Measurements from ENCODE around the gene TOX2. TPM values are rescaled to one million over a fixed set of nuclear protein-coding genes. Genes with fewer than 3 reads are reported as not detected.

TOX2 gene
- total and polyA plus RNA-seq, 2 of the 8 experiments (the other 6 are each of a cell fraction or from before 2014, with no cell fraction given) = 1.8 to 3.4 TPM

DNA sequence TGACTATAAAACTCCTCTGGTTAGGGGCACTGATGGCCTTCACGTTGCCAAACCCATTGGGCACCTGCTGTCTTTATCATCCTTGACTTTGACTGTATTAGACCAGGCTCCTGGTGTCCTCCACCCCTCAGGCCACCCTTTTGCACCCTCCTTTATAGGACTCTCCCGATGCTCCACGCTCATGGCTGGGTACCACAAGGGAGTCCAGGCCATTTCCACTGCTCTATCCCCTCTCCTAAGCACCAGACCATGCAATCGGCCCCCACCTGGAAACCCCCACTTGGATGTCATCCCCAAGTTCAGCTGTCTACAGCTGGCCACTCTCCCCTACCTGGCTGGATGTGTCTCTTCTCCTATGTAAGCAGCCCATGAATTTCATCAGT, 115.2 kb downstream of the TOX2 start:
- Histone ChIP-seq H3K9me3 (ENCODE audit: insufficient read depth in 2 of 2, low read depth in 1 of 2, low read length in 1 of 2) (no peaks in the 10 kb centered on the region), H2AFZ (ENCODE audit: low read length) (no peak overlapping the region), H3K4ac (replicated peaks; ENCODE audit: insufficient read length, low read depth, low read length) (no peak overlapping the region), H4K91ac (replicated peaks; ENCODE audit: insufficient read length, low read length) (no peak overlapping the region), H3K56ac (replicated peaks; ENCODE audit: insufficient read length, low read depth, low read length) (no peak overlapping the region), H2BK120ac (replicated peaks; ENCODE audit: low read depth, low read length) (no peak overlapping the region), H2BK5ac (ENCODE audit: low read depth, low read length) (no peak overlapping the region), H2BK15ac (ENCODE audit: low read length) (no peak overlapping the region), H3K27me3 (replicated peaks in 1 of 4; ENCODE audit: control insufficient read depth in 3 of 4, extremely low read depth in 1 of 4, insufficient read depth in 3 of 4, low read length in 3 of 4) (no peaks in the 10 kb centered on the region), H3K9ac (replicated peaks in 1 of 4; ENCODE audit: extremely low read depth in 1 of 4, low read depth in 3 of 4, low read length in 3 of 4) (no peak overlapping the region), H3K79me2 (ENCODE audit: control insufficient read depth in 1 of 2, insufficient read depth in 2 of 2, low read length in 2 of 2) (no peaks in the 10 kb centered on the region), H4K5ac (ENCODE audit: insufficient read length, low read depth, low read length) (no peak overlapping the region), H3K36me3 (ENCODE audit: control insufficient read depth in 2 of 4, insufficient read depth in 4 of 4, low read length in 3 of 4) (no peaks in the 10 kb centered on the region), H2BK12ac (ENCODE audit: low read depth, low read length) (no peak overlapping the region), H2BK20ac (ENCODE audit: low read length) (no peak overlapping the region), H3K23me2 (ENCODE audit: low read depth, low read length) (no peaks in the 10 kb centered on the region), H3K4me3 (ENCODE audit: extremely low read depth in 1 of 4, insufficient read depth in 2 of 4, low read depth in 3 of 4, low read length in 4 of 4) (no peak overlapping the region), H3K18ac (ENCODE audit: extremely low read depth, low read length) (no peak overlapping the region), H2AK5ac (ENCODE audit: low read depth, low read length) (no peak overlapping the region), H3K4me2 (ENCODE audit: insufficient read depth in 1 of 2, low read depth in 2 of 2, low read length in 2 of 2) (no peak overlapping the region), H3K4me1 (replicated peaks in 1 of 4; ENCODE audit: control insufficient read depth in 3 of 4, insufficient read depth in 4 of 4, low read length in 3 of 4) (no peaks in the 10 kb centered on the region; a peak in 1 of 7 replicates), H4K8ac (ENCODE audit: extremely low read depth, insufficient read depth, low read length) (no peak overlapping the region), H3K14ac (ENCODE audit: insufficient read length) (no peak overlapping the region), H3K23ac (ENCODE audit: insufficient read length) (no peak overlapping the region), H3K79me1 (ENCODE audit: low read depth, low read length) (no peaks in the 10 kb centered on the region), H3K27ac (ENCODE audit: low read depth, low read length) (no peak overlapping the region), H4K20me1 (replicated peaks in 1 of 2; ENCODE audit: control insufficient read depth in 1 of 2, insufficient read depth in 2 of 2, low read length in 2 of 2) (no peaks in the 10 kb centered on the region)
- DNase-seq (ENCODE audit: low read depth in 1 of 2, low spot score in 2 of 2) = no peak
- ChIA-PET CTCF (ENCODE audit: partially characterized antibody) (interaction anchor here (2.3 kb wide), 1 partner anchor 10 kb away, joined by 8 read pairs; no protein-coding TSS in a partner anchor), POLR2A (ENCODE audit: partially characterized antibody) (no interaction called here)
- no peak for FAIRE-seq
- WGBS, 2 experiments (ENCODE audit: extremely low coverage in 1 of 2, insufficient coverage in 1 of 2, insufficient read length in 1 of 2, insufficient replicate concordance in 2 of 2, low coverage in 1 of 2, low lambda C conversion rate in 2 of 2, missing lambda C conversion rate in 1 of 2) = 90% methylated on average over 4 of the region's 4 CpGs; no CpG with 5 or more reads in 1 of the 2 experiments
- no peak for TF ChIP-seq TAF1 (IDR thresholded peaks at IDR 0.05; ENCODE audit: low read depth, low read length)
- no peak for TF ChIP-seq SAP30 (IDR thresholded peaks at IDR 0.05; ENCODE audit: insufficient read depth, insufficient replicate concordance, low read length)
- no peak for TF ChIP-seq POLR2A (IDR thresholded peaks at IDR 0.05; ENCODE audit: control extremely low read depth in 1 of 2, low read depth in 2 of 2, low read length in 2 of 2)
- no peak for TF ChIP-seq KDM5A (IDR thresholded peaks at IDR 0.05; ENCODE audit: low read length)
- no peak for TF ChIP-seq HDAC2 (IDR thresholded peaks at IDR 0.05; ENCODE audit: borderline replicate concordance in 1 of 2, low read depth in 2 of 2, low read length in 2 of 2)
- no peak for TF ChIP-seq ZNF274 (IDR thresholded peaks at IDR 0.05; ENCODE audit: borderline replicate concordance, extremely low read depth, low read length)
- no peak for TF ChIP-seq MAFK (IDR thresholded peaks at IDR 0.05; ENCODE audit: low read depth, low read length)
- no peak for TF ChIP-seq SIN3A (conservative IDR thresholded peaks at IDR 0.05 in 1 of 2, IDR thresholded peaks at IDR 0.05 in 1 of 2; ENCODE audit: low read depth in 1 of 2, low read length in 2 of 2)
- TF ChIP-seq SP2 (IDR thresholded peaks at IDR 0.05; ENCODE audit: low read length) = no peak
- TF ChIP-seq TAF7 (optimal IDR thresholded peaks at IDR 0.05; ENCODE audit: borderline replicate concordance, low read depth, low read length) = no peak
- TF ChIP-seq HDAC6 (IDR thresholded peaks at IDR 0.05; ENCODE audit: low read depth, low read length) = no peak
- no peak for TF ChIP-seq EZH2 (IDR thresholded peaks at IDR 0.05; ENCODE audit: low read depth, low read length, severe bottlenecking)
- no peak for TF ChIP-seq TBP (IDR thresholded peaks at IDR 0.05; ENCODE audit: low read depth, low read length)
- TF ChIP-seq KDM4A (IDR thresholded peaks at IDR 0.05; ENCODE audit: low read depth, low read length, severe bottlenecking) = no peak
- no peak for TF ChIP-seq SRF (IDR thresholded peaks at IDR 0.05; ENCODE audit: low read depth, low read length)

Measured in H1 (cell line).